ENCODE data around the gene SPATA1.
"Not testable (repeated sequence)": the region's sequence is repeated elsewhere in the genome, so short reads cannot be mapped to it uniquely, and the experiment has no call there.

SPATA1 gene

GRCh38 chr1:84509029-84509428 lies 2.8 kb downstream of the SPATA1 start:
- DNase-seq, result no peak

GRCh38 chr1:84510165-84510564 lies 4.0 kb downstream of the SPATA1 start:
- DNase-seq, result no peak

GRCh38 chr1:84510668-84511067 lies 4.5 kb downstream of the SPATA1 start:
- no peak for DNase-seq

- DNase-seq, result no peak
Observed at GRCh38 chr1:84524590-84524989, 18.4 kb downstream of the SPATA1 start.

GRCh38 chr1:84525779-84526178 lies 19.6 kb downstream of the SPATA1 start:
- no peak for DNase-seq

GRCh38 chr1:84538599-84538998 lies 32.4 kb downstream of the SPATA1 start:
- DNase-seq, result no peak

GRCh38 chr1:84539972-84540371 lies 33.8 kb downstream of the SPATA1 start:
- DNase-seq, result no peak

- no peak for DNase-seq
Observed at GRCh38 chr1:84540759-84541158, 34.6 kb downstream of the SPATA1 start.

GRCh38 chr1:84541679-84542078 lies 35.5 kb downstream of the SPATA1 start:
- peak; percentile 2 for DNase-seq

- no peak for DNase-seq
Observed at GRCh38 chr1:84550826-84551225, 44.6 kb downstream of the SPATA1 start.

GRCh38 chr1:84569216-84569615 lies 63.0 kb downstream of the SPATA1 start:
- no peak for DNase-seq

GRCh38 chr1:84570436-84571149 lies 64.4 kb downstream of the SPATA1 start:
- no peak for DNase-seq

GRCh38 chr1:84571150-84571535 lies 65.0 kb downstream of the SPATA1 start:
- no peak for DNase-seq

GRCh38 chr1:84573481-84573966 lies 67.3 kb downstream of the SPATA1 start:
- no peak for DNase-seq

- DNase-seq, result peak; percentile 89
Observed at GRCh38 chr1:84573967-84574842, 68.0 kb downstream of the SPATA1 start, which contains the start of gene CTBS. TSS of gene CTBS (minus strand) at chr1:84574440. CDS start at chr1:84574415, 25 bp downstream.

- DNase-seq, result no peak
Observed at GRCh38 chr1:84574936-84575335, 68.8 kb downstream of the SPATA1 start.

GRCh38 chr1:84581648-84582047 lies 75.5 kb downstream of the SPATA1 start:
- no peak for DNase-seq

GRCh38 chr1:84582802-84583587 lies 76.8 kb downstream of the SPATA1 start:
- no peak for DNase-seq

GRCh38 chr1:84583648-84584047 lies 77.5 kb downstream of the SPATA1 start:
- no peak for DNase-seq

GRCh38 chr1:84584126-84584525 lies 77.9 kb downstream of the SPATA1 start:
- no peak for DNase-seq

GRCh38 chr1:84585803-84586202 lies 79.6 kb downstream of the SPATA1 start:
- no peak for DNase-seq

GRCh38 chr1:84587099-84587498 lies 80.9 kb downstream of the SPATA1 start:
- no peak for DNase-seq

- not testable (repeated sequence) for DNase-seq
Observed at GRCh38 chr1:84594959-84595358, 88.8 kb downstream of the SPATA1 start.
